ENCODE measurements around the gene TSPAN4. TPM values are rescaled to one million over a fixed set of nuclear protein-coding genes. Genes with fewer than 3 reads are reported as not detected.

TSPAN4 gene
- total RNA-seq, 1 donor from 2014 or later: 175 TPM

- Mint-ChIP-seq H3K4me3 (ENCODE audit: unreplicated experiment) (no peak overlapping the region), H3K4me1 (ENCODE audit: unreplicated experiment) (peaks cover 20% of the 10 kb centered on the region), H3K27me3 (ENCODE audit: unreplicated experiment) (no peaks in the 10 kb centered on the region), H3K27ac (ENCODE audit: unreplicated experiment) (no peak overlapping the region), H3K36me3 (ENCODE audit: unreplicated experiment) (no peaks in the 10 kb centered on the region), H3K9me3 (ENCODE audit: unreplicated experiment) (no peaks in the 10 kb centered on the region)
- DNase-seq (ENCODE audit: extremely low spot score, unreplicated experiment): no peak
- TF ChIP-seq CTCF (IDR thresholded peaks at IDR 0.05): no peak
These were observed 20.6 kb downstream of the TSPAN4 start for GRCh38 chr11:863023-863909.

- TF ChIP-seq CTCF (IDR thresholded peaks at IDR 0.05): no peak
- Mint-ChIP-seq H3K36me3 (ENCODE audit: unreplicated experiment) (no peaks in the 10 kb centered on the region), H3K9me3 (ENCODE audit: unreplicated experiment) (no peaks in the 10 kb centered on the region), H3K4me3 (ENCODE audit: unreplicated experiment) (no peak overlapping the region), H3K4me1 (ENCODE audit: unreplicated experiment) (peaks cover 20% of the 10 kb centered on the region), H3K27ac (ENCODE audit: unreplicated experiment) (no peak overlapping the region), H3K27me3 (ENCODE audit: unreplicated experiment) (no peaks in the 10 kb centered on the region)
- no peak for DNase-seq (ENCODE audit: extremely low spot score, unreplicated experiment)
These were observed 21.5 kb downstream of the TSPAN4 start for GRCh38 chr11:863910-864827.

- no peaks in the 10 kb centered on the region for H3K27me3 Mint-ChIP-seq (ENCODE audit: unreplicated experiment)
- TF ChIP-seq CTCF (IDR thresholded peaks at IDR 0.05): no peak
- no peak overlapping the region for H3K4me3 Mint-ChIP-seq (ENCODE audit: unreplicated experiment)
- DNase-seq (ENCODE audit: extremely low spot score, unreplicated experiment): no peak
- peaks cover 14% of the 10 kb centered on the region for H3K4me1 Mint-ChIP-seq (ENCODE audit: unreplicated experiment)
- H3K9me3 Mint-ChIP-seq (ENCODE audit: unreplicated experiment): no peaks in the 10 kb centered on the region
- H3K36me3 Mint-ChIP-seq (ENCODE audit: unreplicated experiment): no peaks in the 10 kb centered on the region
- no peak overlapping the region for H3K27ac Mint-ChIP-seq (ENCODE audit: unreplicated experiment)
These were observed 22.2 kb downstream of the TSPAN4 start for GRCh38 chr11:864898-865297.

GRCh38 chr11:865462-866430 is 23.1 kb downstream of the TSPAN4 start:
- H3K4me1 Mint-ChIP-seq (ENCODE audit: unreplicated experiment): peaks cover 11% of the 10 kb centered on the region
- no peaks in the 10 kb centered on the region for H3K27me3 Mint-ChIP-seq (ENCODE audit: unreplicated experiment)
- no peak overlapping the region for H3K4me3 Mint-ChIP-seq (ENCODE audit: unreplicated experiment)
- TF ChIP-seq CTCF (IDR thresholded peaks at IDR 0.05): no peak
- no peaks in the 10 kb centered on the region for H3K36me3 Mint-ChIP-seq (ENCODE audit: unreplicated experiment)
- H3K9me3 Mint-ChIP-seq (ENCODE audit: unreplicated experiment): no peaks in the 10 kb centered on the region
- DNase-seq (ENCODE audit: extremely low spot score, unreplicated experiment): no peak
- no peak overlapping the region for H3K27ac Mint-ChIP-seq (ENCODE audit: unreplicated experiment)
